ENCODE results near the gene DAD1.
"Not testable (repeated sequence)": the region's sequence is repeated elsewhere in the genome, so short reads cannot be mapped to it uniquely, and the experiment has no call there.

DAD1 gene

GRCh38 chr14:22589096-22589839 is at the start of gene DAD1:
DAD1 (minus strand) TSS chr14:22589224; CDS start chr14:22589157, 67 bp downstream.
- DNase-seq (ENCODE audit: low spot score), result peak; percentile 100

- DNase-seq (ENCODE audit: low spot score), result not testable (repeated sequence)
Measured at GRCh38 chr14:22635980-22636379, 47.0 kb upstream of the DAD1 start.

- no peak for DNase-seq (ENCODE audit: low spot score)
Measured at GRCh38 chr14:22634233-22634900, 45.3 kb upstream of the DAD1 start.

- DNase-seq (ENCODE audit: low spot score), result peak; percentile 75
Measured at GRCh38 chr14:22630486-22630885, 41.5 kb upstream of the DAD1 start.

- no peak for DNase-seq (ENCODE audit: low spot score)
Measured at GRCh38 chr14:22630066-22630465, 41.0 kb upstream of the DAD1 start.

- DNase-seq (ENCODE audit: low spot score), result no peak
Measured at GRCh38 chr14:22629361-22629760, 40.3 kb upstream of the DAD1 start.

GRCh38 chr14:22627506-22628263 is 38.7 kb upstream of the DAD1 start:
- DNase-seq (ENCODE audit: low spot score), result no peak

- DNase-seq (ENCODE audit: low spot score), result no peak
Measured at GRCh38 chr14:22626590-22626989, 37.6 kb upstream of the DAD1 start.

- DNase-seq (ENCODE audit: low spot score), result no peak
Measured at GRCh38 chr14:22623047-22623446, 34.0 kb upstream of the DAD1 start.

- DNase-seq (ENCODE audit: low spot score), result no peak
Measured at GRCh38 chr14:22622255-22622654, 33.2 kb upstream of the DAD1 start.

GRCh38 chr14:22615765-22616164 is 26.7 kb upstream of the DAD1 start:
- not testable (repeated sequence) for DNase-seq (ENCODE audit: low spot score)

GRCh38 chr14:22614240-22614799 is 25.3 kb upstream of the DAD1 start:
- peak; percentile 90 for DNase-seq (ENCODE audit: low spot score)

- no peak for DNase-seq (ENCODE audit: low spot score)
Measured at GRCh38 chr14:22613736-22614239, 24.8 kb upstream of the DAD1 start.

GRCh38 chr14:22613106-22613695 is 24.2 kb upstream of the DAD1 start:
- DNase-seq (ENCODE audit: low spot score), result no peak

GRCh38 chr14:22610931-22611330 is 21.9 kb upstream of the DAD1 start:
- DNase-seq (ENCODE audit: low spot score), result no peak

GRCh38 chr14:22607291-22607690 is 18.3 kb upstream of the DAD1 start:
- DNase-seq (ENCODE audit: low spot score), result no peak

GRCh38 chr14:22606380-22606779 is 17.4 kb upstream of the DAD1 start:
- DNase-seq (ENCODE audit: low spot score), result no peak

- no peak for DNase-seq (ENCODE audit: low spot score)
Measured at GRCh38 chr14:22602862-22603261, 13.8 kb upstream of the DAD1 start.

GRCh38 chr14:22601996-22602395 is 13.0 kb upstream of the DAD1 start:
- no peak for DNase-seq (ENCODE audit: low spot score)

- DNase-seq (ENCODE audit: low spot score), result no peak
Measured at GRCh38 chr14:22601456-22601855, 12.4 kb upstream of the DAD1 start.

GRCh38 chr14:22600027-22600426 is 11.0 kb upstream of the DAD1 start:
- DNase-seq (ENCODE audit: low spot score), result no peak

GRCh38 chr14:22599349-22599748 is 10.3 kb upstream of the DAD1 start:
- DNase-seq (ENCODE audit: low spot score), result no peak
